Measurements from ENCODE around the gene PSRC1. TPM values are rescaled to one million over a fixed set of nuclear protein-coding genes. Genes with fewer than 3 reads are reported as not detected.

PSRC1 gene
- total RNA-seq, 2 donors from 2014 or later, result 2.4 to 2.5 TPM

GRCh38 chr1:109301874-109302273 lies 18.9 kb upstream of the PSRC1 start:
- Histone ChIP-seq H3K4me1 (ENCODE audit: control insufficient read depth in 1 of 2, low read depth in 2 of 2) (peaks cover 0 to 13% of the 10 kb centered on the region in 2 donors), H3K4me3 (no peak overlapping the region)
- TF ChIP-seq CTCF (IDR thresholded peaks at IDR 0.05), result no peak

GRCh38 chr1:109300650-109301151 lies 17.8 kb upstream of the PSRC1 start:
- no peak for DNase-seq (ENCODE audit: low spot score)
- ATAC-seq (ENCODE audit: insufficient number of reproducible peaks, low FRiP score, low read depth), result no peak
- Histone ChIP-seq H3K36me3 (no peaks in the 10 kb centered on the region), H3K4me1 (ENCODE audit: control insufficient read depth in 1 of 2, low read depth in 2 of 2) (peaks cover 0 to 12% of the 10 kb centered on the region in 2 donors), H3K27ac (no peak overlapping the region), H3K4me3 (no peak overlapping the region), H3K27me3 (replicated peaks; ENCODE audit: insufficient read depth) (no peaks in the 10 kb centered on the region), H3K9me3 (no peaks in the 10 kb centered on the region)
- no peak for TF ChIP-seq CTCF (IDR thresholded peaks at IDR 0.05)

More at GRCh38 chr1:109301874-109302273, 18.9 kb upstream of the PSRC1 start:
- Histone ChIP-seq H3K27ac (no peak overlapping the region), H3K36me3 (no peaks in the 10 kb centered on the region), H3K27me3 (replicated peaks; ENCODE audit: insufficient read depth) (no peaks in the 10 kb centered on the region), H3K9me3 (no peaks in the 10 kb centered on the region)
- DNase-seq (ENCODE audit: low spot score) (no peak), ATAC-seq (ENCODE audit: insufficient number of reproducible peaks, low FRiP score, low read depth) (no peak)

- no peaks in the 10 kb centered on the region for H3K36me3 ChIP-seq
- peaks cover 0 to 6% of the 10 kb centered on the region in 2 donors for H3K4me1 ChIP-seq (ENCODE audit: control insufficient read depth in 1 of 2, low read depth in 2 of 2)
- no peak for DNase-seq (ENCODE audit: low spot score)
- H3K9me3 ChIP-seq, result no peaks in the 10 kb centered on the region
- H3K27me3 ChIP-seq (replicated peaks; ENCODE audit: insufficient read depth), result no peaks in the 10 kb centered on the region
- no peak overlapping the region for H3K27ac ChIP-seq
- ATAC-seq (ENCODE audit: insufficient number of reproducible peaks, low FRiP score, low read depth), result no peak
- no peak overlapping the region for H3K4me3 ChIP-seq
- TF ChIP-seq CTCF (IDR thresholded peaks at IDR 0.05), result no peak
These were observed 16.8 kb upstream of the PSRC1 start for GRCh38 chr1:109299558-109300343.

- H3K27ac ChIP-seq, result no peak overlapping the region
- DNase-seq (ENCODE audit: low spot score), result no peak
- no peaks in the 10 kb centered on the region for H3K9me3 ChIP-seq
- no peak for ATAC-seq (ENCODE audit: insufficient number of reproducible peaks, low FRiP score, low read depth)
- TF ChIP-seq CTCF (IDR thresholded peaks at IDR 0.05), result no peak
- H3K27me3 ChIP-seq (replicated peaks; ENCODE audit: insufficient read depth), result no peaks in the 10 kb centered on the region
- no peaks in the 10 kb centered on the region for H3K36me3 ChIP-seq
- no peak overlapping the region for H3K4me3 ChIP-seq
- H3K4me1 ChIP-seq (ENCODE audit: control insufficient read depth in 1 of 2, low read depth in 2 of 2), result peaks cover 0 to 3% of the 10 kb centered on the region in 2 donors
These were observed 16.0 kb upstream of the PSRC1 start for GRCh38 chr1:109298666-109299557.

- no peaks in the 10 kb centered on the region for H3K36me3 ChIP-seq
- H3K9me3 ChIP-seq, result no peaks in the 10 kb centered on the region
- no peaks in the 10 kb centered on the region for H3K27me3 ChIP-seq (replicated peaks; ENCODE audit: insufficient read depth)
- TF ChIP-seq CTCF (IDR thresholded peaks at IDR 0.05), result no peak
- no peak overlapping the region for H3K4me3 ChIP-seq
- ATAC-seq (ENCODE audit: insufficient number of reproducible peaks, low FRiP score, low read depth), result no peak
- no peak for DNase-seq (ENCODE audit: low spot score)
- peaks cover 0 to 3% of the 10 kb centered on the region in 2 donors for H3K4me1 ChIP-seq (ENCODE audit: control insufficient read depth in 1 of 2, low read depth in 2 of 2)
- H3K27ac ChIP-seq, result no peak overlapping the region
These were observed 13.8 kb upstream of the PSRC1 start for GRCh38 chr1:109296782-109297181.
